B cell (primary cell): ENCODE data around the gene ADCY2. TPM values are rescaled to one million over a fixed set of nuclear protein-coding genes. Genes with fewer than 3 reads are reported as not detected.

Source experiments
- ATAC-seq: fragments of 200-7000 bp; cut with Tn5 transposase; one replicate; pipeline ENCODE4 v1.10.0; 2021; ENCODE audit warnings: low read depth, mild to moderate bottlenecking, moderate number of reproducible peaks, moderate library complexity
- CTCF ChIA-PET: fragments of 350-600 bp; sonication (Branson Sonifier 250); formaldehyde crosslinking; loops from one replicate; lab custom pipeline; 2021; ENCODE audit warnings: antibody characterized with exemption, inconsistent platforms; lab: Charles Lee
- POLR2A ChIA-PET: fragments of 350-600 bp; sonication (Branson Sonifier 250); formaldehyde crosslinking; loops from one replicate; lab custom pipeline; 2021; ENCODE audit warnings: antibody characterized with exemption; lab: Charles Lee
- DNase-seq: peaks from one replicate; pipeline ENCODE4 v3.0.0; 2013
- H2AFZ ChIP-seq: 2 replicates; pipeline ENCODE4 v1.6.1; 2012; ENCODE audit warnings: mild to moderate bottlenecking, low read depth, low read length; ENCODE audit not compliant: insufficient read depth, poor library complexity, severe bottlenecking
- H3K27ac ChIP-seq, 2 donors: 1 replicate in 1 of 2; 2 replicates in 1 of 2; pipeline ENCODE4 v1.5.1; 2012 to 2013; ENCODE audit warnings: low read length in 2 of 2, mild to moderate bottlenecking in 2 of 2, moderate library complexity in 1 of 2
- H3K27me3 ChIP-seq, 4 experiments: fragments of 200-600 bp in 1 of 4; sonication (generic) in 1 of 4; replicated peaks in 1 of 4; 1 replicate in 2 of 4; 2 replicates in 2 of 4; pipeline versions ENCODE4 v1.6.1 to v1.7.0; 2013 to 2016; ENCODE audit warnings: low read length in 3 of 4, mild to moderate bottlenecking in 2 of 4, mixed read lengths in 1 of 4, moderate library complexity in 1 of 4; ENCODE audit not compliant: insufficient read depth in 4 of 4, control insufficient read depth in 3 of 4; ENCODE audit errors: control extremely low read depth in 1 of 4
- H3K36me3 ChIP-seq, 2 experiments: replicated peaks in 1 of 2; 1 replicate in 1 of 2; 2 replicates in 1 of 2; pipeline versions ENCODE4 v1.6.1 to v1.7.1; 2013; ENCODE audit warnings: low read length in 1 of 2; ENCODE audit not compliant: insufficient read depth in 2 of 2, control insufficient read depth in 1 of 2; ENCODE audit errors: control extremely low read depth in 1 of 2, extremely low read depth in 1 of 2
- H3K4me1 ChIP-seq, 2 donors: fragments of 200-600 bp in 1 of 2; sonication (generic) in 1 of 2; 1 replicate in 1 of 2; 2 replicates in 1 of 2; pipeline versions ENCODE4 v1.5.1 to v1.6.1; 2013 to 2017; ENCODE audit warnings: low read length in 2 of 2; ENCODE audit not compliant: control insufficient read depth in 2 of 2, insufficient read depth in 2 of 2
- H3K4me2 ChIP-seq: replicated peaks from 2 replicates; pipeline ENCODE3; 2012; ENCODE audit warnings: mild to moderate bottlenecking, low read depth, low read length; ENCODE audit not compliant: poor library complexity, severe bottlenecking
- H3K4me3 ChIP-seq, 5 experiments: fragments of 200-600 bp in 1 of 5; sonication (generic) in 1 of 5; 1 replicate in 3 of 5; 2 replicates in 2 of 5; pipeline versions ENCODE4 v1.5.1 to v1.7.0; 2011 to 2016; ENCODE audit warnings: low read length in 4 of 5, mild to moderate bottlenecking in 4 of 5, low read depth in 2 of 5, control low read depth in 1 of 5, moderate library complexity in 1 of 5; ENCODE audit not compliant: insufficient read depth in 1 of 5; ENCODE audit errors: control extremely low read depth in 1 of 5, extremely low read depth in 1 of 5
- H3K79me2 ChIP-seq: fragments of 200-600 bp; sonication (generic); one replicate; pipeline ENCODE4 v1.6.0; 2016; ENCODE audit warnings: low read length; ENCODE audit not compliant: control insufficient read depth, insufficient read depth
- H3K9ac ChIP-seq: fragments of 200-600 bp; sonication (generic); 2 replicates; pipeline ENCODE4 v1.6.1; 2017; ENCODE audit warnings: mild to moderate bottlenecking, low read length, moderate library complexity
- H3K9me3 ChIP-seq, 3 donors: one replicate each; pipeline versions ENCODE4 v1.6.1 to v1.7.1; 2013; ENCODE audit warnings: low read length in 2 of 3; ENCODE audit not compliant: control insufficient read depth in 2 of 3, insufficient read depth in 1 of 3; ENCODE audit errors: control extremely low read depth in 1 of 3
- H4K20me1 ChIP-seq: 2 replicates; pipeline ENCODE4 v1.6.0; 2012; ENCODE audit warnings: mild to moderate bottlenecking, low read length; ENCODE audit not compliant: insufficient read depth, control insufficient read depth, poor library complexity, severe bottlenecking
- H3K27ac Mint-ChIP-seq: one replicate; pipeline ENCODE4 v1.8.0; 2021; ENCODE audit warnings: mixed read lengths
- H3K27me3 Mint-ChIP-seq: one replicate; pipeline ENCODE4 v1.8.0; 2021; ENCODE audit warnings: mixed read lengths
- H3K4me1 Mint-ChIP-seq: one replicate; pipeline ENCODE4 v1.8.0; 2021; ENCODE audit warnings: mixed read lengths
- H3K4me3 Mint-ChIP-seq: one replicate; pipeline ENCODE4 v1.8.0; 2021; ENCODE audit warnings: mixed read lengths
- H3K9me3 Mint-ChIP-seq: one replicate; pipeline ENCODE4 v1.8.0; 2022; ENCODE audit warnings: mixed read lengths; ENCODE audit not compliant: insufficient read depth
- EZH2 ChIP-seq: IDR thresholded peaks from 2 replicates; pipeline ENCODE4 v1.6.1; 2012; ENCODE audit warnings: borderline replicate concordance, low read depth, mild to moderate bottlenecking, moderate library complexity, low read length; ENCODE audit not compliant: insufficient read depth, poor library complexity, severe bottlenecking
- WGBS: methylation state at CpG from one replicate; pipeline ENCODE4 v1.1.5; 2013; ENCODE audit warnings: missing lambda C conversion rate; ENCODE audit not compliant: insufficient coverage; 5-methylcytosine and 5-hydroxymethylcytosine counted together
- intact Hi-C: fragments of 100-400 bp; cut with micrococcal nuclease; formaldehyde crosslinking; loops from one replicate; pipeline ENCODE4 v1.10.0; 2022
- polyA plus RNA-seq: library from polyadenylated mRNA; depleted of rRNA; stranded (reverse); fragments of >200 nt; gene quantifications from 2 replicates; pipeline ENCODE4 v1.2.3, GENCODE V29; 2012
- total RNA-seq, 2 donors: library from RNA; stranded (reverse); fragments of 120-200 nt in 1 of 2; gene quantifications; 1 replicate in 1 of 2; 2 replicates in 1 of 2; pipeline versions ENCODE4 v1.2.3 to v1.2.4, GENCODE V29; 2013 to 2022
- TF ChIP-seq, protein P1 (sequence below): fragments of 200-600 bp; IDR thresholded peaks from one replicate; pipeline ENCODE4 v1.8.0; 2022; ENCODE audit warnings: antibody characterized with exemption, mild to moderate bottlenecking

The ADCY2 gene
- total and polyA plus RNA-seq, 2 donors (not counting 1 experiment from before 2014, with no cell fraction given), result not detected

DNA sequence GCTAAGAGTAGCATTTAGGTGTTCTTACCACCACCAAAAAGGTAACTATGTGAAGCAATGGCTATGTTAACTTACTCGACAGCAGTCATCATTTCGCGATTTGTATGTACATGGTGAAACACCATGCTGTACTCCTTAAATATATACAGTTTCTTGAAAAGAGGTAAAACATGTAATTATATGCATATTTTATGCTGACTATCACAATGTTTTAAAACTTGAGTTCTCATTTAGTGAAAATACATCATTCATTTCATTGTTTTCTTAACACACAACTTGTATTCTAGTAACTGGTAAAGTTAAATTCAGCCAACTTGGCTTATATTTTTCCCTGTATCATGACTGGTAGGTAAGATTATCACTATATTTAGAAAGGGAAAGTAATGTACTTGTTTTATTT is 189.9 kb downstream of the ADCY2 start:
- no peaks in the 10 kb centered on the region for H3K4me1 Mint-ChIP-seq
- H2AFZ ChIP-seq, result no peak overlapping the region
- ATAC-seq (no peak), DNase-seq (no peak)
- H3K27ac ChIP-seq, result no peak overlapping the region
- ChIA-PET CTCF (no interaction called here), POLR2A (no interaction called here)
- TF ChIP-seq, protein P1, sequence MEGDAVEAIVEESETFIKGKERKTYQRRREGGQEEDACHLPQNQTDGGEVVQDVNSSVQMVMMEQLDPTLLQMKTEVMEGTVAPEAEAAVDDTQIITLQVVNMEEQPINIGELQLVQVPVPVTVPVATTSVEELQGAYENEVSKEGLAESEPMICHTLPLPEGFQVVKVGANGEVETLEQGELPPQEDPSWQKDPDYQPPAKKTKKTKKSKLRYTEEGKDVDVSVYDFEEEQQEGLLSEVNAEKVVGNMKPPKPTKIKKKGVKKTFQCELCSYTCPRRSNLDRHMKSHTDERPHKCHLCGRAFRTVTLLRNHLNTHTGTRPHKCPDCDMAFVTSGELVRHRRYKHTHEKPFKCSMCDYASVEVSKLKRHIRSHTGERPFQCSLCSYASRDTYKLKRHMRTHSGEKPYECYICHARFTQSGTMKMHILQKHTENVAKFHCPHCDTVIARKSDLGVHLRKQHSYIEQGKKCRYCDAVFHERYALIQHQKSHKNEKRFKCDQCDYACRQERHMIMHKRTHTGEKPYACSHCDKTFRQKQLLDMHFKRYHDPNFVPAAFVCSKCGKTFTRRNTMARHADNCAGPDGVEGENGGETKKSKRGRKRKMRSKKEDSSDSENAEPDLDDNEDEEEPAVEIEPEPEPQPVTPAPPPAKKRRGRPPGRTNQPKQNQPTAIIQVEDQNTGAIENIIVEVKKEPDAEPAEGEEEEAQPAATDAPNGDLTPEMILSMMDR, result no peak
- no peak for TF ChIP-seq EZH2
- no peaks in the 10 kb centered on the region for H3K27me3 Mint-ChIP-seq
- no peaks in the 10 kb centered on the region for H3K4me1 ChIP-seq
- H3K79me2 ChIP-seq, result no peaks in the 10 kb centered on the region
- H3K9ac ChIP-seq, result no peak overlapping the region
- no peaks in the 10 kb centered on the region for H3K36me3 ChIP-seq
- H3K4me2 ChIP-seq, result no peak overlapping the region
- no peak overlapping the region for H3K4me3 ChIP-seq
- no peak overlapping the region for H3K4me3 Mint-ChIP-seq
- intact Hi-C loops, result no loop called here
- H3K9me3 Mint-ChIP-seq, result no peaks in the 10 kb centered on the region
- no peaks in the 10 kb centered on the region for H3K27me3 ChIP-seq
- H3K27ac Mint-ChIP-seq, result no peak overlapping the region
- H3K9me3 ChIP-seq, result no peaks in the 10 kb centered on the region
- H4K20me1 ChIP-seq, result no peaks in the 10 kb centered on the region
- no CpG with 5 or more reads among the region's 3 CpGs for WGBS

DNA sequence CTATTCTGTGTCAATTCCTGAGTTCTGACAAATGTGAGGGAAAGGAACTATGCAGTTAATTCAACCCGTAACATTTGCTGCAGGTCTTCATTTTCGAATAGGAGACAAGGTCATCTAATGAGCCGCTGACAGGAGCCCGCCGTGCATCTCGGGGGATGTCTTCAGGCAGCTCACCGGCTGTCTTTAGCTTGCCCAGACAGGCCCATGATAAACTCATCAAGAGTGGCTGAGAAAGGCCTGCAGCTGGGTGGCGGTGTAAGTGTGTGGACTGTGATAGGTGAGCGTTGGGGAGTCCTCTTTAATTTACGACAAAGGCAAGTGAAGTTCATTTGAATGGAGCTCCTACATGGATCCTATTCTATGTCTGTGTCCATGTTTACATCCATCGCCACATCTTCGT is 190.5 kb downstream of the ADCY2 start:
- CTCF ChIA-PET, result no interaction called here
- H3K27me3 ChIP-seq, result no peaks in the 10 kb centered on the region
- TF ChIP-seq, protein P1, result no peak
- TF ChIP-seq EZH2, result no peak
- H3K27ac ChIP-seq, result no peak overlapping the region
- Mint-ChIP-seq H3K27ac (no peak overlapping the region), H3K9me3 (no peaks in the 10 kb centered on the region), H3K4me1 (no peaks in the 10 kb centered on the region), H3K27me3 (no peaks in the 10 kb centered on the region), H3K4me3 (no peak overlapping the region)
- H3K9ac ChIP-seq, result no peak overlapping the region
- H3K9me3 ChIP-seq, result no peaks in the 10 kb centered on the region
- DNase-seq (no peak), ATAC-seq (no peak)
- H3K79me2 ChIP-seq, result no peaks in the 10 kb centered on the region
- intact Hi-C loops, result no loop called here
- H3K4me3 ChIP-seq, result no peak overlapping the region
- POLR2A ChIA-PET, result no interaction called here
- no peak overlapping the region for H2AFZ ChIP-seq
- no peaks in the 10 kb centered on the region for H4K20me1 ChIP-seq
- H3K4me1 ChIP-seq, result no peaks in the 10 kb centered on the region
- H3K4me2 ChIP-seq, result no peak overlapping the region
- 98% methylated on average over 9 of the region's 12 CpGs for WGBS
- H3K36me3 ChIP-seq, result no peaks in the 10 kb centered on the region
